ENCODE measurements around the gene GFOD1.

DNA sequence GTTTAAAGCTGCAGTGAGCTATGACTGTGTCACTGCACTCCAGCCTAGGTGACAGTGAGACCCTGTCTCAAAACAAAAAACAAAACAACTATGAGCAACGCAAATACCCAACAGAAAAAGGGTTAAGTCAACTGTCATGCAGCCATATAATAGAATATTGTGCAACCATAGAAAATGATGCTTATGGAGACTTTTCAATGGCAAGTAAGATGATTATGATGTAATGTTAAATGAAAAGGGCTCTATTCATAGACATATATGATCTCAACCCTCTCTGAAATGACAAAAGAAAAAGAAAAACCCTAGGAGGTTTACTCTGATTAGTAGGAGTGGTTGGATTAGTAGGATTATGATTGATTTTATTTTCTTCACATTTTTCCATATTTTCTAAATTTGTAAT, 117.8 kb downstream of the GFOD1 start:
- TF ChIP-seq, protein P1, sequence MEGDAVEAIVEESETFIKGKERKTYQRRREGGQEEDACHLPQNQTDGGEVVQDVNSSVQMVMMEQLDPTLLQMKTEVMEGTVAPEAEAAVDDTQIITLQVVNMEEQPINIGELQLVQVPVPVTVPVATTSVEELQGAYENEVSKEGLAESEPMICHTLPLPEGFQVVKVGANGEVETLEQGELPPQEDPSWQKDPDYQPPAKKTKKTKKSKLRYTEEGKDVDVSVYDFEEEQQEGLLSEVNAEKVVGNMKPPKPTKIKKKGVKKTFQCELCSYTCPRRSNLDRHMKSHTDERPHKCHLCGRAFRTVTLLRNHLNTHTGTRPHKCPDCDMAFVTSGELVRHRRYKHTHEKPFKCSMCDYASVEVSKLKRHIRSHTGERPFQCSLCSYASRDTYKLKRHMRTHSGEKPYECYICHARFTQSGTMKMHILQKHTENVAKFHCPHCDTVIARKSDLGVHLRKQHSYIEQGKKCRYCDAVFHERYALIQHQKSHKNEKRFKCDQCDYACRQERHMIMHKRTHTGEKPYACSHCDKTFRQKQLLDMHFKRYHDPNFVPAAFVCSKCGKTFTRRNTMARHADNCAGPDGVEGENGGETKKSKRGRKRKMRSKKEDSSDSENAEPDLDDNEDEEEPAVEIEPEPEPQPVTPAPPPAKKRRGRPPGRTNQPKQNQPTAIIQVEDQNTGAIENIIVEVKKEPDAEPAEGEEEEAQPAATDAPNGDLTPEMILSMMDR (conservative IDR thresholded peaks at IDR 0.05; ENCODE audit: low read depth, low read length) = no peak
- TF ChIP-seq EZH2 (IDR thresholded peaks at IDR 0.05; ENCODE audit: borderline replicate concordance, low read depth, low read length, poor library complexity, severe bottlenecking) = no peak
